OCI-LY1 (cell line): ENCODE data around the gene SESN1.

Experiments
- H2AFZ ChIP-seq: fragments of 200-600 bp; sonication (generic), shearing (Covaris generic); 2 replicates; pipeline ENCODE4 v1.6.0; 2014; ENCODE audit warnings: antibody characterized with exemption, mild to moderate bottlenecking, low read length
- H3F3A ChIP-seq: fragments of 200-600 bp; sonication (generic), shearing (Covaris generic); 2 replicates; pipeline ENCODE4 v1.6.0; 2014; ENCODE audit warnings: mild to moderate bottlenecking, antibody characterized with exemption, low read length, moderate library complexity; ENCODE audit not compliant: insufficient read depth
- H3K27ac ChIP-seq: fragments of 200-600 bp; sonication (generic); 2 replicates; pipeline ENCODE4 v1.5.1; 2014; ENCODE audit warnings: low read length, mixed run types, mild to moderate bottlenecking, low read depth; ENCODE audit not compliant: poor library complexity, severe bottlenecking
- H3K27me3 ChIP-seq: fragments of 200-600 bp; sonication (generic); 2 replicates; pipeline ENCODE4 v1.6.0; 2014; ENCODE audit warnings: antibody characterized with exemption, mild to moderate bottlenecking, low read length, moderate library complexity; ENCODE audit not compliant: insufficient read depth
- H3K36me3 ChIP-seq: fragments of 200-600 bp; sonication (generic); 2 replicates; pipeline ENCODE4 v1.6.1; 2014; ENCODE audit warnings: mild to moderate bottlenecking, antibody characterized with exemption, low read length, moderate library complexity, mixed read lengths; ENCODE audit not compliant: insufficient read depth
- H3K4me1 ChIP-seq: fragments of 200-600 bp; sonication (generic); 2 replicates; pipeline ENCODE4 v1.5.1; 2014; ENCODE audit warnings: mild to moderate bottlenecking, low read length, moderate library complexity; ENCODE audit not compliant: insufficient read depth, severe bottlenecking
- H3K4me2 ChIP-seq: fragments of 200-600 bp; sonication (generic), shearing (Covaris generic); 2 replicates; pipeline ENCODE4 v1.6.1; 2014; ENCODE audit warnings: low read length
- H3K4me3 ChIP-seq: fragments of 200-600 bp; sonication (generic); 2 replicates; pipeline ENCODE4 v1.5.1; 2014; ENCODE audit warnings: low read length, low read depth, mild to moderate bottlenecking, mixed read lengths; ENCODE audit not compliant: poor library complexity, severe bottlenecking
- H3K79me2 ChIP-seq: fragments of 200-600 bp; shearing (Covaris generic); 2 replicates; pipeline ENCODE4 v1.6.1; 2016; ENCODE audit warnings: mixed run types, low read length, mixed read lengths; ENCODE audit not compliant: insufficient read depth
- H3K9ac ChIP-seq: fragments of 200-600 bp; sonication (generic), shearing (Covaris generic); 2 replicates; pipeline ENCODE4 v1.6.1; 2014; ENCODE audit warnings: mild to moderate bottlenecking, low read length, mixed read lengths
- H3K9me2 ChIP-seq: fragments of 200-600 bp; sonication (generic), shearing (Covaris generic); 2 replicates; pipeline ENCODE4 v1.6.1; 2014; ENCODE audit warnings: low read depth, mild to moderate bottlenecking, low read length, mixed read lengths
- H3K9me3 ChIP-seq: fragments of 200-600 bp; shearing (Covaris generic); 2 replicates; pipeline ENCODE4 v1.6.1; 2014; ENCODE audit warnings: low read length, mixed read lengths
- H4K20me1 ChIP-seq: fragments of 200-600 bp; sonication (generic), shearing (Covaris generic); 2 replicates; pipeline ENCODE4 v1.6.0; 2016; ENCODE audit warnings: mild to moderate bottlenecking, low read length; ENCODE audit not compliant: insufficient read depth
- EZH2 ChIP-seq: fragments of 200-600 bp; sonication (generic), shearing (Covaris generic); IDR thresholded peaks from 2 replicates; pipeline ENCODE4 v1.8.0; 2017; ENCODE audit warnings: borderline replicate concordance, mixed run types, mild to moderate bottlenecking, antibody characterized with exemption, low read length, moderate library complexity, mixed read lengths
- TF ChIP-seq, protein P1 (sequence below): fragments of 200-600 bp; sonication (generic), shearing (Covaris generic); IDR thresholded peaks from 2 replicates; pipeline ENCODE4 v1.5.1; 2017; ENCODE audit warnings: mild to moderate bottlenecking, antibody characterized with exemption, low read length, moderate library complexity, mixed read lengths

SESN1 gene

DNA sequence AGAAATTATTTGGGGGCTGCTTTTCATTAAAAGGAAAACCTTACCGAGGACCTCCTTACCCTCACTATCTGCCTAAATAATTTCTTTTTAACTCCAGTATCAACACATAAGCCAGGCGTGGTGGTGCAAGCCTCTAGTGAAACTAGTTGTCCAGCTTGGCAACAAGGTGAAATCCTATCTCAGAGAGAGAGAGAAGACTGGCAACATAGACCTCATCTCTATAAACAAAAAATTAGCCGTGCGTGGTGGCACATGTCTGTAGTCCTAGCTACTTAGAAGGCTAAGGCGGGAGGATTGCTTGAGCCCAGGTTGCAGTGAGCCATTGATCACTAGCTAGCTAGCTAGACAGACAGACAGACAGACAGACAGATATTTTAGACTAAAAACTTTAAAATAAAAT lies 153.9 kb downstream of the SESN1 start:
- Histone ChIP-seq H3K4me3 (no peak overlapping the region), H3K27ac (no peak overlapping the region), H3K9me2 (no peaks in the 10 kb centered on the region), H3K36me3 (no peaks in the 10 kb centered on the region), H3K4me1 (peaks cover 50% of the 10 kb centered on the region), H3K4me2 (no peak overlapping the region), H4K20me1 (no peaks in the 10 kb centered on the region), H3K9me3 (no peaks in the 10 kb centered on the region), H3K9ac (no peak overlapping the region), H2AFZ (no peak overlapping the region), H3F3A (no peaks in the 10 kb centered on the region), H3K27me3 (no peaks in the 10 kb centered on the region; the same call in 1 of the 2 replicates), H3K79me2 (no peaks in the 10 kb centered on the region)
- TF ChIP-seq, protein P1, sequence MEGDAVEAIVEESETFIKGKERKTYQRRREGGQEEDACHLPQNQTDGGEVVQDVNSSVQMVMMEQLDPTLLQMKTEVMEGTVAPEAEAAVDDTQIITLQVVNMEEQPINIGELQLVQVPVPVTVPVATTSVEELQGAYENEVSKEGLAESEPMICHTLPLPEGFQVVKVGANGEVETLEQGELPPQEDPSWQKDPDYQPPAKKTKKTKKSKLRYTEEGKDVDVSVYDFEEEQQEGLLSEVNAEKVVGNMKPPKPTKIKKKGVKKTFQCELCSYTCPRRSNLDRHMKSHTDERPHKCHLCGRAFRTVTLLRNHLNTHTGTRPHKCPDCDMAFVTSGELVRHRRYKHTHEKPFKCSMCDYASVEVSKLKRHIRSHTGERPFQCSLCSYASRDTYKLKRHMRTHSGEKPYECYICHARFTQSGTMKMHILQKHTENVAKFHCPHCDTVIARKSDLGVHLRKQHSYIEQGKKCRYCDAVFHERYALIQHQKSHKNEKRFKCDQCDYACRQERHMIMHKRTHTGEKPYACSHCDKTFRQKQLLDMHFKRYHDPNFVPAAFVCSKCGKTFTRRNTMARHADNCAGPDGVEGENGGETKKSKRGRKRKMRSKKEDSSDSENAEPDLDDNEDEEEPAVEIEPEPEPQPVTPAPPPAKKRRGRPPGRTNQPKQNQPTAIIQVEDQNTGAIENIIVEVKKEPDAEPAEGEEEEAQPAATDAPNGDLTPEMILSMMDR = no peak
- TF ChIP-seq EZH2 = no peak

DNA sequence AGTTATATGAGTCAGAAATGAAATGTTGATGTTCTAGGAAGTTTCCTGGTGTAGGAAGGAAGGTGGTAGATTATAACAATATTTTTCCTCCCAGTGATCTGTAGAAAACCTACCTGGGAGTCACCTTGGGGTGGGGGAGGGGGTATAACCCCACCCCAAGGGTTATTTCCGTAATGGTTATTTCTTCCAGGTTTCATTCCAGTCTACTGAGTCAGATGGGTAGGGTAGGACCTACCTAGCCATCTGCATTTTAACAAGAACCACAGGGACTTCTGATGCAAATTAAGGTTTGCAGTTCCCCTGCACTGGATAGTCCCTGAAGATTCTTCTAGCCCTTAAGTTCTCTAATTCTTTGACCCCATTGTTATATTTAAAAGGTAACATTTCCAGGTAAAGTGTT lies 157.5 kb downstream of the SESN1 start:
- Histone ChIP-seq H3K9me2 (no peaks in the 10 kb centered on the region), H3K4me1 (peaks cover 27% of the 10 kb centered on the region), H3K27me3 (no peaks in the 10 kb centered on the region), H3K4me2 (no peak overlapping the region), H3K4me3 (no peak overlapping the region), H3K79me2 (no peaks in the 10 kb centered on the region), H3K27ac (no peak overlapping the region), H4K20me1 (no peaks in the 10 kb centered on the region), H3K9ac (no peak overlapping the region), H3K36me3 (no peaks in the 10 kb centered on the region), H3K9me3 (no peaks in the 10 kb centered on the region), H2AFZ (no peak overlapping the region), H3F3A (no peaks in the 10 kb centered on the region)
- TF ChIP-seq, protein P1 = no peak
- TF ChIP-seq EZH2 = no peak
